HepG2 (cell line): ENCODE measurements around the gene HDLBP. TPM values are rescaled to one million over a fixed set of nuclear protein-coding genes. Genes with fewer than 3 reads are reported as not detected.

Experiments used
- GATA4 ChIP-seq: sonication (generic); IDR thresholded peaks from 2 replicates; pipeline ENCODE4 v1.6.1; 2016; ENCODE audit warnings: antibody characterized with exemption, low read depth, borderline replicate concordance
- HMGA1 ChIP-seq: sonication (generic); formaldehyde crosslinking; conservative IDR thresholded peaks from 2 replicates; pipeline ENCODE4 v1.4.0; 2020; ENCODE audit warnings: missing genetic modification reagents
- HMGXB3 ChIP-seq: sonication (generic); formaldehyde crosslinking; IDR thresholded peaks from 2 replicates; pipeline ENCODE4 v1.4.0; 2020; ENCODE audit warnings: missing genetic modification reagents, borderline replicate concordance
- HOXD1 ChIP-seq: sonication (generic); formaldehyde crosslinking; IDR thresholded peaks from 2 replicates; pipeline ENCODE4 v1.5.0; 2020; ENCODE audit warnings: missing genetic modification reagents
- JDP2 ChIP-seq: sonication (generic); formaldehyde crosslinking; IDR thresholded peaks from 2 replicates; pipeline ENCODE4 v1.8.1; 2022; ENCODE audit warnings: missing genetic modification reagents, borderline replicate concordance
- KLF11 ChIP-seq: IDR thresholded peaks from 2 replicates; pipeline ENCODE4 v1.6.1; 2016; ENCODE audit warnings: missing compliant biosample characterization
- KLF12 ChIP-seq: sonication (generic); formaldehyde crosslinking; IDR thresholded peaks from 2 replicates; pipeline ENCODE4 v1.4.0; 2020; ENCODE audit warnings: missing genetic modification reagents, borderline replicate concordance
- MLXIP ChIP-seq: sonication (generic); formaldehyde crosslinking; IDR thresholded peaks from 2 replicates; pipeline ENCODE4 v1.9.0; 2021; ENCODE audit warnings: missing genetic modification reagents, borderline replicate concordance
- MTA1 ChIP-seq: sonication (generic); formaldehyde crosslinking; IDR thresholded peaks from 2 replicates; pipeline ENCODE4 v1.4.0; 2020; ENCODE audit warnings: missing genetic modification reagents, mild to moderate bottlenecking, borderline replicate concordance
- MTF1 ChIP-seq: sonication (generic); formaldehyde crosslinking; IDR thresholded peaks from 2 replicates; pipeline ENCODE4 v1.5.0; 2020; ENCODE audit warnings: missing genetic modification reagents
- PPARG ChIP-seq: conservative IDR thresholded peaks from 2 replicates; pipeline ENCODE4 v1.6.1; 2016; ENCODE audit warnings: missing biosample characterization, missing genetic modification reagents
- SIX1 ChIP-seq: sonication (generic); formaldehyde crosslinking; IDR thresholded peaks from 2 replicates; pipeline ENCODE4 v1.4.0; 2020; ENCODE audit warnings: missing genetic modification reagents, borderline replicate concordance
- SPEN ChIP-seq: sonication (generic); formaldehyde crosslinking; IDR thresholded peaks from 2 replicates; pipeline ENCODE4 v1.5.1; 2020; ENCODE audit warnings: low read depth, mild to moderate bottlenecking, missing genetic modification reagents
- ZBTB2 ChIP-seq: sonication (generic); formaldehyde crosslinking; IDR thresholded peaks from 2 replicates; pipeline ENCODE4 v1.8.0; 2022; ENCODE audit warnings: low read depth, missing genetic modification reagents
- ZBTB38 ChIP-seq: sonication (generic); formaldehyde crosslinking; IDR thresholded peaks from 2 replicates; pipeline ENCODE4 v1.5.1; 2020; ENCODE audit warnings: mild to moderate bottlenecking, missing genetic modification reagents
- ZNF263 ChIP-seq: sonication (generic); formaldehyde crosslinking; IDR thresholded peaks from 2 replicates; pipeline ENCODE4 v1.4.0; 2020; ENCODE audit warnings: missing genetic modification reagents
- ZNF3 ChIP-seq: IDR thresholded peaks from 2 replicates; pipeline ENCODE4 v1.7.0; 2017; ENCODE audit warnings: inconsistent platforms
- ZNF354B ChIP-seq: sonication (generic); formaldehyde crosslinking; IDR thresholded peaks from 2 replicates; pipeline ENCODE4 v1.8.0; 2022; ENCODE audit warnings: mild to moderate bottlenecking, missing genetic modification reagents
- ZNF556 ChIP-seq: sonication (generic); formaldehyde crosslinking; IDR thresholded peaks from 2 replicates; pipeline ENCODE4 v1.4.0; 2020; ENCODE audit warnings: mild to moderate bottlenecking, missing genetic modification reagents, borderline replicate concordance
- ZNF709 ChIP-seq: sonication (generic); formaldehyde crosslinking; IDR thresholded peaks from 2 replicates; pipeline ENCODE4 v1.5.0; 2020; ENCODE audit warnings: mild to moderate bottlenecking, missing genetic modification reagents
- ZNF790 ChIP-seq: sonication (generic); formaldehyde crosslinking; IDR thresholded peaks from 2 replicates; pipeline ENCODE4 v1.8.0; 2022; ENCODE audit warnings: missing genetic modification reagents, mild to moderate bottlenecking, borderline replicate concordance
- polyA plus RNA-seq, 8 experiments: library from polyadenylated mRNA; depleted of rRNA in 3 of 8; stranded (reverse) in 7 of 8; unstranded in 1 of 8; fragments of >200 nt; fragmentation: Illumina TruSeq in 4 of 8; extraction: Trizol in 4 of 8; gene quantifications; 2 replicates each; pipeline versions ENCODE4 v1.2.1 to v1.2.3, GENCODE V29; 2011 to 2016; ENCODE audit warnings: low read depth in 4 of 8, missing spikeins in 1 of 8, mixed read lengths in 1 of 8; ENCODE audit not compliant: insufficient read depth in 1 of 8
- total RNA-seq, 5 experiments: library from RNA; depleted of rRNA; stranded (reverse); fragments of >200 nt; fragmentation: Illumina TruSeq; extraction: Trizol; gene quantifications; 2 replicates each; pipeline ENCODE4 v1.2.3, GENCODE V29; 2016; ENCODE audit warnings: low read depth in 1 of 5

Gene HDLBP
- total and polyA plus RNA-seq, 2 of the 13 experiments (the other 11 are each of a cell fraction or from before 2014, with no cell fraction given): 464 to 707 TPM

- TF ChIP-seq HMGXB3 (CRISPR knock-in tag) (no peak), KLF11 (CRISPR knock-in tag) (no peak; the same call in 1 of the 2 replicates), MTA1 (CRISPR knock-in tag) (peak; percentile 79; the same call in 1 of the 2 replicates), ZNF263 (CRISPR knock-in tag) (peak; percentile 55; the same call in 1 of the 2 replicates), ZBTB2 (CRISPR knock-in tag) (peak; percentile 62), GATA4 (peak; percentile 41), KLF12 (CRISPR knock-in tag) (0 out of 2 replicates have a peak, but pooled peaks have one; percentile 67), ZNF556 (CRISPR knock-in tag) (no peak; the same call in none of the 2 replicates), MTF1 (CRISPR knock-in tag) (peak; percentile 41; the same call in 1 of the 2 replicates), ZNF709 (CRISPR knock-in tag) (peak; percentile 88), SIX1 (CRISPR knock-in tag) (no peak), ZBTB38 (peak; percentile 35; the same call in 1 of the 2 replicates), JDP2 (CRISPR knock-in tag) (no peak), PPARG (CRISPR knock-in tag) (0 out of 2 replicates have a peak, but pooled peaks have one; percentile 16), ZNF3 (no peak), ZNF790 (CRISPR knock-in tag) (peak; percentile 92; the same call in 1 of the 2 replicates), SPEN (CRISPR knock-in tag) (peak; percentile 64; the same call in 1 of the 2 replicates), HMGA1 (CRISPR knock-in tag) (no peak), HOXD1 (CRISPR knock-in tag) (peak; percentile 47; the same call in 1 of the 2 replicates), ZNF354B (CRISPR knock-in tag) (no peak), MLXIP (CRISPR knock-in tag) (0 out of 2 replicates have a peak, but pooled peaks have one; percentile 49)
These were observed 583 bp upstream of the HDLBP start, which contains the start of gene SEPTIN2 (continued) for GRCh38 chr2:241315879-241316631.
